Activated CD4-positive, alpha-beta memory T cell treated with anti-CD3 and anti-CD28 coated beads for 36 hours (primary cell): ENCODE data around the gene SLC35A2. TPM values are rescaled to one million over a fixed set of nuclear protein-coding genes. Genes with fewer than 3 reads are reported as not detected.

Source experiments
- total RNA-seq, 2 experiments: library from RNA; stranded (reverse); gene quantifications; one replicate each; pipeline ENCODE4 v1.2.3, GENCODE V29; 2021

Gene SLC35A2
- total RNA-seq, 2 experiments from 2014 or later = 16.9 to 19.2 TPM

Other genes starting within 250 kb of the SLC35A2 start
- 10 to 100 TPM; 95.2 to 99.6 TPM for gene WAS, start 227.8 kb downstream of the SLC35A2 start, total RNA-seq
- 10 to 100 TPM; 32.3 to 35.6 TPM for gene SUV39H1, start 214.9 kb downstream of the SLC35A2 start, total RNA-seq
- not detected for gene GLOD5, start 149.9 kb downstream of the SLC35A2 start, total RNA-seq
- gene GATA1, start 125.1 kb downstream of the SLC35A2 start, total RNA-seq = not detected
- 10 to 100 TPM; 71.8 to 81.9 TPM for gene HDAC6, start 109.6 kb downstream of the SLC35A2 start, total RNA-seq
- gene ERAS, start 85.1 kb downstream of the SLC35A2 start, total RNA-seq = not detected
- 1 to 10 TPM; 2.7 to 2.8 TPM for gene PCSK1N, start 76.0 kb downstream of the SLC35A2 start, total RNA-seq
- 10 to 100 TPM; 83.8 to 86.6 TPM for gene TIMM17B, start 13.9 kb downstream of the SLC35A2 start, total RNA-seq
- gene PQBP1, start 13.7 kb downstream of the SLC35A2 start, total RNA-seq = 10 to 100 TPM; 85.0 to 85.5 TPM
- 100 to 1,000 TPM; 386 to 401 TPM for gene PIM2, start 7.4 kb upstream of the SLC35A2 start, total RNA-seq
- 10 to 100 TPM; 83.4 to 85.4 TPM for gene OTUD5, start 46.0 kb upstream of the SLC35A2 start, total RNA-seq
- gene KCND1, start 60.2 kb upstream of the SLC35A2 start, total RNA-seq = 1 to 10 TPM; 2.4 to 2.5 TPM
- gene GRIPAP1, start 90.6 kb upstream of the SLC35A2 start, total RNA-seq = 10 to 100 TPM; 76.1 to 78.4 TPM
- gene TFE3, start 131.7 kb upstream of the SLC35A2 start, total RNA-seq = 10 to 100 TPM; 29.0 to 29.1 TPM
- 1 to 10 TPM; 2.7 to 3.6 TPM for gene CCDC120, start 147.4 kb upstream of the SLC35A2 start, total RNA-seq
- 10 to 100 TPM; 13.2 TPM for gene PRAF2, start 162.4 kb upstream of the SLC35A2 start, total RNA-seq
- gene WDR45, start 168.2 kb upstream of the SLC35A2 start, total RNA-seq = 10 to 100 TPM; 23.3 to 28.9 TPM
- gene GPKOW, start 212.1 kb upstream of the SLC35A2 start, total RNA-seq = 10 to 100 TPM; 22.0 to 22.6 TPM